ENCODE measurements around the gene EFCAB6. TPM values are rescaled to one million over a fixed set of nuclear protein-coding genes. Genes with fewer than 3 reads are reported as not detected.

The EFCAB6 gene
- total RNA-seq, 1 donor from 2014 or later = 8.6 TPM

DNA sequence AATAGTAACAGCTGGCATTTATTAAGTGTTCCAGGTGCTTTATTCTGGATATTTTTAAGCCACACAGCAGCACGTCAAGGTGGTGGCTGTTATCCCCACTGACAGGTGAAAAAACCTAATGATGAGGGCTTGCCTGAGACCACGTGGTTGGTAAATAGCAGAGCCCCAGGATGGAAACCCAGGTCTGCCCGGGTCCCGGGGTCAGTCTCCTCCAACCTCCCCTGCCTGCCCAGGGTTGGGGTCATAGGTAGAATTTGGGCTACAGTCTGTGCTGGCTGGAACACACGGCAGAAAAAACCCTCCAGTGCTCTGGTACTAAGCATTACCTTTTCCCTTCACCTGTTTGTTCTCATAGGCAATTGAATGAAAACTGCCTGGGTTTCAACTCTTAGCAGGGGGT, 57.9 kb downstream of the EFCAB6 start:
- intact Hi-C loops (cut with DNase I) = no loop called here
- TF ChIP-seq, protein P1, sequence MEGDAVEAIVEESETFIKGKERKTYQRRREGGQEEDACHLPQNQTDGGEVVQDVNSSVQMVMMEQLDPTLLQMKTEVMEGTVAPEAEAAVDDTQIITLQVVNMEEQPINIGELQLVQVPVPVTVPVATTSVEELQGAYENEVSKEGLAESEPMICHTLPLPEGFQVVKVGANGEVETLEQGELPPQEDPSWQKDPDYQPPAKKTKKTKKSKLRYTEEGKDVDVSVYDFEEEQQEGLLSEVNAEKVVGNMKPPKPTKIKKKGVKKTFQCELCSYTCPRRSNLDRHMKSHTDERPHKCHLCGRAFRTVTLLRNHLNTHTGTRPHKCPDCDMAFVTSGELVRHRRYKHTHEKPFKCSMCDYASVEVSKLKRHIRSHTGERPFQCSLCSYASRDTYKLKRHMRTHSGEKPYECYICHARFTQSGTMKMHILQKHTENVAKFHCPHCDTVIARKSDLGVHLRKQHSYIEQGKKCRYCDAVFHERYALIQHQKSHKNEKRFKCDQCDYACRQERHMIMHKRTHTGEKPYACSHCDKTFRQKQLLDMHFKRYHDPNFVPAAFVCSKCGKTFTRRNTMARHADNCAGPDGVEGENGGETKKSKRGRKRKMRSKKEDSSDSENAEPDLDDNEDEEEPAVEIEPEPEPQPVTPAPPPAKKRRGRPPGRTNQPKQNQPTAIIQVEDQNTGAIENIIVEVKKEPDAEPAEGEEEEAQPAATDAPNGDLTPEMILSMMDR (IDR thresholded peaks at IDR 0.05) = no peak
- H3K36me3 ChIP-seq = no peaks in the 10 kb centered on the region
- no peak overlapping the region for H3K4me3 ChIP-seq
- H3K27ac ChIP-seq = no peak overlapping the region
- DNase-seq (ENCODE audit: low spot score in 2 of 2) = no peak
- no peaks in the 10 kb centered on the region for H3K9me3 ChIP-seq
- H3K27me3 ChIP-seq = no peaks in the 10 kb centered on the region
- no peaks in the 10 kb centered on the region for H3K4me1 ChIP-seq

- no peaks in the 10 kb centered on the region for H3K36me3 ChIP-seq
- no peak overlapping the region for H3K4me3 ChIP-seq
- H3K9me3 ChIP-seq = no peaks in the 10 kb centered on the region
- intact Hi-C loops (cut with DNase I) = no loop called here
- DNase-seq (ENCODE audit: low spot score in 2 of 2) = no peak
- H3K4me1 ChIP-seq = no peaks in the 10 kb centered on the region
- H3K27ac ChIP-seq = no peak overlapping the region
- H3K27me3 ChIP-seq = no peaks in the 10 kb centered on the region
- TF ChIP-seq, protein P1 (IDR thresholded peaks at IDR 0.05) = no peak
These were observed 58.4 kb downstream of the EFCAB6 start for GRCh38 chr22:43753688-43754087.

GRCh38 chr22:43750751-43751150, 61.4 kb downstream of the EFCAB6 start:
- no peak overlapping the region for H3K4me3 ChIP-seq
- H3K36me3 ChIP-seq = no peaks in the 10 kb centered on the region
- TF ChIP-seq, protein P1 (IDR thresholded peaks at IDR 0.05) = no peak
- H3K9me3 ChIP-seq = no peaks in the 10 kb centered on the region
- no peak for DNase-seq (ENCODE audit: low spot score in 2 of 2)
- no peaks in the 10 kb centered on the region for H3K27me3 ChIP-seq
- intact Hi-C loops (cut with DNase I) = no loop called here
- no peaks in the 10 kb centered on the region for H3K4me1 ChIP-seq
- H3K27ac ChIP-seq = no peak overlapping the region

DNA sequence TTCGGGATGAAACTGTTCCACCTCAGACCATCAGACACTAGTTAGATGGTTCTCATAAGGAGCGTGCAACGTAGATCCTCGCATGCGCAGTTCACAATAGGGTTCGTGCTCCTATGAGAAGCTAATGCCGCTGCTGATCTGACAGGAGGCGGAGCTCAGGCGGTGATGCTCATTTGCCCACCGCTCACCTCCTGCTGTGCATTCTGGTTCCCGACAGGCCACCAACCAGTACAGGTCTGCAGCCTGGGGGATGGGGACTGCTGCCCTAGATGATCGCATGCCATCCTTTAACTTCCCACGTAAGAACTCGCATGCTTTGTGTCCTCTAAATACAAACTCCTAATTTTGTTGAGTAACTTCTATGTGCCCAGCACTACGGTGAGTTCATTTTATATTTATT, 62.6 kb downstream of the EFCAB6 start:
- no peaks in the 10 kb centered on the region for H3K9me3 ChIP-seq
- TF ChIP-seq, protein P1 (IDR thresholded peaks at IDR 0.05) = no peak
- no peak for DNase-seq (ENCODE audit: low spot score in 2 of 2)
- no peak overlapping the region for H3K27ac ChIP-seq
- no peaks in the 10 kb centered on the region for H3K4me1 ChIP-seq
- H3K36me3 ChIP-seq = no peaks in the 10 kb centered on the region
- intact Hi-C loops (cut with DNase I) = no loop called here
- no peak overlapping the region for H3K4me3 ChIP-seq
- H3K27me3 ChIP-seq = no peaks in the 10 kb centered on the region

- DNase-seq (ENCODE audit: low spot score in 2 of 2) = no peak
- H3K27me3 ChIP-seq = no peaks in the 10 kb centered on the region
- H3K4me3 ChIP-seq = no peak overlapping the region
- no peaks in the 10 kb centered on the region for H3K4me1 ChIP-seq
- H3K9me3 ChIP-seq = no peaks in the 10 kb centered on the region
- H3K36me3 ChIP-seq = no peaks in the 10 kb centered on the region
- intact Hi-C loops (cut with DNase I) = no loop called here
- no peak overlapping the region for H3K27ac ChIP-seq
- TF ChIP-seq, protein P1 (IDR thresholded peaks at IDR 0.05) = no peak
These were observed 64.2 kb downstream of the EFCAB6 start for GRCh38 chr22:43747877-43748276.

GRCh38 chr22:43747058-43747457, 65.0 kb downstream of the EFCAB6 start:
- Histone ChIP-seq H3K36me3 (no peaks in the 10 kb centered on the region), H3K9me3 (no peaks in the 10 kb centered on the region), H3K27ac (no peak overlapping the region), H3K27me3 (no peaks in the 10 kb centered on the region), H3K4me3 (no peak overlapping the region), H3K4me1 (no peaks in the 10 kb centered on the region)
- DNase-seq (ENCODE audit: low spot score in 2 of 2) = no peak
- TF ChIP-seq, protein P1 (IDR thresholded peaks at IDR 0.05) = no peak
- intact Hi-C loops (cut with DNase I) = no loop called here
